HepG2 (cell line): ENCODE results near the gene FBXO10. TPM values are rescaled to one million over a fixed set of nuclear protein-coding genes. Genes with fewer than 3 reads are reported as not detected.
"Not testable (repeated sequence)": the region's sequence is repeated elsewhere in the genome, so short reads cannot be mapped to it uniquely, and the experiment has no call there.

Experiments used
- ATAC-seq: fragments of 200-7000 bp; cut with Tn5 transposase; 3 replicates; pipeline ENCODE4 v1.9.1; 2020; ENCODE audit warnings: mild to moderate bottlenecking, moderate library complexity
- BruUV-seq: library from RNA; stranded (reverse); fragments of 400-500 nt; replicated peaks from 2 replicates; lab custom pipeline; 2021; lab: Mats Ljungman, UMichigan
- CTCF ChIA-PET: fragments of 300-600 bp; formaldehyde crosslinking; extraction: SDS; loops from one replicate; lab custom pipeline; 2021; ENCODE audit warnings: low total read pairs, inconsistent platforms, low intra/inter-chr PET ratio; lab: Yijun Ruan, JAX
- POLR2A ChIA-PET: fragments of 350-600 bp; sonication (Branson Sonifier 250); formaldehyde crosslinking; loops from one replicate; lab custom pipeline; 2020; ENCODE audit warnings: antibody characterized with exemption, inconsistent platforms; lab: Yijun Ruan, JAX
- DNase-seq: peaks from one replicate; pipeline ENCODE4 v3.0.0-alpha.2; 2015; ENCODE audit warnings: low spot score
- FAIRE-seq: peaks from 3 replicates; lab custom pipeline; 2011; peaks lifted over from hg19 to GRCh38; lab: Jason Lieb, UNC
- H2AFZ ChIP-seq: one replicate; pipeline ENCODE4 v1.6.1; 2011; ENCODE audit warnings: low read length, inconsistent platforms
- H3K27ac ChIP-seq: fragments of 300-600 bp; 3 replicates; pipeline ENCODE4 v1.8.0; 2011; ENCODE audit warnings: mixed run types, mild to moderate bottlenecking, mixed read lengths, low read length, inconsistent platforms; ENCODE audit not compliant: insufficient read depth; ENCODE audit errors: extremely low read length
- H3K27me3 ChIP-seq, 2 experiments: fragments of 200-600 bp in 1 of 2; 2 replicates in 1 of 2; 3 replicates in 1 of 2; pipeline versions ENCODE4 v1.6.0 to v1.8.0; 2011; ENCODE audit warnings: low read length in 2 of 2, mild to moderate bottlenecking in 2 of 2, moderate library complexity in 2 of 2, inconsistent platforms in 1 of 2; ENCODE audit not compliant: insufficient read depth in 2 of 2, control insufficient read depth in 1 of 2
- H3K36me3 ChIP-seq, 2 experiments: fragments of 200-600 bp in 1 of 2; replicated peaks in 1 of 2; 2 replicates in 1 of 2; 3 replicates in 1 of 2; pipeline versions ENCODE4 v1.5.1 to v1.8.0; 2011; ENCODE audit warnings: low read length in 2 of 2, inconsistent platforms in 1 of 2; ENCODE audit not compliant: insufficient read depth in 2 of 2, control insufficient read depth in 1 of 2
- H3K4me1 ChIP-seq: 2 replicates; pipeline ENCODE4 v1.5.1; 2012; ENCODE audit warnings: low read length, inconsistent platforms; ENCODE audit not compliant: insufficient read depth
- H3K4me2 ChIP-seq: 2 replicates; pipeline ENCODE4 v1.6.0; 2011; ENCODE audit warnings: low read depth, low read length, inconsistent platforms
- H3K4me3 ChIP-seq, 3 experiments: fragments of 200-600 bp in 1 of 3; sonication (generic), shearing (Covaris generic) in 1 of 3; replicated peaks in 1 of 3; 2 replicates each; pipeline ENCODE4 v1.5.1; 2011 to 2016; ENCODE audit warnings: low read length in 3 of 3, inconsistent platforms in 2 of 3, low read depth in 2 of 3, mild to moderate bottlenecking in 2 of 3, control low read depth in 1 of 3, mixed read lengths in 1 of 3; ENCODE audit not compliant: insufficient read depth in 1 of 3
- H3K79me2 ChIP-seq: one replicate; pipeline ENCODE4 v1.6.1; 2011; ENCODE audit warnings: low read length, inconsistent platforms; ENCODE audit not compliant: insufficient read depth
- H3K9ac ChIP-seq: 2 replicates; pipeline ENCODE4 v1.6.0; 2011; ENCODE audit warnings: mild to moderate bottlenecking, low read depth, low read length, inconsistent platforms; ENCODE audit not compliant: insufficient read depth
- H3K9me3 ChIP-seq: 2 replicates; pipeline ENCODE4 v1.5.1; 2012; ENCODE audit warnings: mild to moderate bottlenecking, low read length
- H4K20me1 ChIP-seq: 2 replicates; pipeline ENCODE4 v1.6.0; 2011; ENCODE audit warnings: inconsistent platforms, mild to moderate bottlenecking, low read length, moderate library complexity; ENCODE audit not compliant: insufficient read depth
- HBP1 ChIP-seq: IDR thresholded peaks from 2 replicates; pipeline ENCODE4 v1.6.1; 2016; ENCODE audit warnings: low read depth, control low read depth
- HNF4A ChIP-seq: sonication (generic); formaldehyde crosslinking; IDR thresholded peaks from 2 replicates; pipeline ENCODE4 v1.4.0; 2020; ENCODE audit warnings: missing genetic modification reagents
- IKZF4 ChIP-seq: sonication (generic); formaldehyde crosslinking; IDR thresholded peaks from 2 replicates; pipeline ENCODE4 v1.5.1; 2020; ENCODE audit warnings: borderline replicate concordance, mild to moderate bottlenecking, low read depth, missing genetic modification reagents; ENCODE audit errors: not compliant biosample characterization
- KAT2B ChIP-seq: fragments of 150-350 bp; IDR thresholded peaks from 2 replicates; pipeline ENCODE4 v1.6.1; 2014; ENCODE audit warnings: low read depth, low read length, borderline replicate concordance
- LRRFIP1 ChIP-seq: sonication (generic); formaldehyde crosslinking; conservative IDR thresholded peaks from 2 replicates; pipeline ENCODE4 v1.4.0; 2020; ENCODE audit warnings: missing genetic modification reagents
- RELA ChIP-seq: sonication (generic); formaldehyde crosslinking; IDR thresholded peaks from 2 replicates; pipeline ENCODE4 v1.4.0; 2020; ENCODE audit warnings: missing genetic modification reagents
- SP4 ChIP-seq: sonication (generic); formaldehyde crosslinking; IDR thresholded peaks from 2 replicates; pipeline ENCODE4 v1.8.1; 2023; ENCODE audit warnings: mild to moderate bottlenecking, missing genetic modification reagents
- TRIM22 ChIP-seq: fragments of 450-650 bp; IDR thresholded peaks from 2 replicates; pipeline ENCODE4 v1.6.1; 2017
- ZNF124 ChIP-seq: sonication (generic); formaldehyde crosslinking; IDR thresholded peaks from 2 replicates; pipeline ENCODE4 v1.4.0; 2020; ENCODE audit warnings: missing genetic modification reagents
- ZNF367 ChIP-seq: sonication (generic); formaldehyde crosslinking; IDR thresholded peaks from 2 replicates; pipeline ENCODE4 v1.4.0; 2020; ENCODE audit warnings: missing genetic modification reagents, borderline replicate concordance
- ZNF850 ChIP-seq: sonication (generic); formaldehyde crosslinking; conservative IDR thresholded peaks from 2 replicates; pipeline ENCODE4 v1.9.0; 2021; ENCODE audit warnings: mild to moderate bottlenecking, missing genetic modification reagents
- WGBS: methylation state at CpG from one replicate; pipeline ENCODE4 v1.1.6; 2017; ENCODE audit warnings: low lambda C conversion rate; 5-methylcytosine and 5-hydroxymethylcytosine counted together
- in situ Hi-C: cut with HindIII; loops from 2 replicates; pipeline ENCODE4 v1.10.0; 2017; ENCODE audit warnings: low pct_unique_long_range_greater_than_20kb; ENCODE audit not compliant: extremely low pct_ligation_motif_present
- intact Hi-C: fragments of 100-400 bp; cut with micrococcal nuclease; formaldehyde crosslinking; loops from one replicate; pipeline ENCODE4 v1.10.0; 2022; ENCODE audit not compliant: unreplicated experiment
- polyA plus RNA-seq, 8 experiments: library from polyadenylated mRNA; depleted of rRNA in 3 of 8; stranded (reverse) in 7 of 8; unstranded in 1 of 8; fragments of >200 nt; fragmentation: Illumina TruSeq in 4 of 8; extraction: Trizol in 4 of 8; gene quantifications; 2 replicates each; pipeline versions ENCODE4 v1.2.1 to v1.2.3, GENCODE V29; 2011 to 2016; ENCODE audit warnings: low read depth in 4 of 8, missing spikeins in 1 of 8, mixed read lengths in 1 of 8; ENCODE audit not compliant: insufficient read depth in 1 of 8
- total RNA-seq, 5 experiments: library from RNA; depleted of rRNA; stranded (reverse); fragments of >200 nt; fragmentation: Illumina TruSeq; extraction: Trizol; gene quantifications; 2 replicates each; pipeline ENCODE4 v1.2.3, GENCODE V29; 2016; ENCODE audit warnings: low read depth in 1 of 5

The FBXO10 gene
- total and polyA plus RNA-seq, 2 of the 13 experiments (the other 11 are each of a cell fraction or from before 2014, with no cell fraction given), result 3.1 to 5.1 TPM

- H3K4me1 ChIP-seq, result peaks cover 29% of the 10 kb centered on the region
- H3K9me3 ChIP-seq, BruUV-seq, H2AFZ ChIP-seq, H3K27ac ChIP-seq, DNase-seq, H3K79me2 ChIP-seq, H3K9ac ChIP-seq, POLR2A ChIA-PET, ATAC-seq, intact Hi-C loops, H3K4me3 ChIP-seq, H3K4me2 ChIP-seq, FAIRE-seq, H3K36me3 ChIP-seq, H4K20me1 ChIP-seq, H3K27me3 ChIP-seq, CTCF ChIA-PET: not testable (repeated sequence)
- WGBS, result 3% methylated on average over 4 of the region's 4 CpGs
- TF ChIP-seq HNF4A (CRISPR knock-in tag) (peak; percentile 23; the same call in 1 of the 2 replicates), KAT2B (peak; percentile 67; the same call in 1 of the 2 replicates)
- in situ Hi-C loops, result loop anchor here (25.0 kb wide), 3 partner anchors 260 to 885 kb away; partner anchors contain the start of gene SLC25A51
Measured at GRCh38 chr9:37477443-37477842, 98.7 kb downstream of the FBXO10 start.

GRCh38 chr9:37476930-37477329 is 99.2 kb downstream of the FBXO10 start:
- Histone ChIP-seq H3K9ac (no peak overlapping the region), H3K4me2 (no peak overlapping the region), H3K9me3 (no peaks in the 10 kb centered on the region), H4K20me1 (no peaks in the 10 kb centered on the region), H3K4me1 (peaks cover 31% of the 10 kb centered on the region), H2AFZ (no peak overlapping the region), H3K4me3 (no peak overlapping the region), H3K27me3 (no peaks in the 10 kb centered on the region; a peak in 1 of 5 replicates), H3K36me3 (no peaks in the 10 kb centered on the region), H3K79me2 (no peaks in the 10 kb centered on the region), H3K27ac (no peak overlapping the region)
- no peak for DNase-seq
- 26% methylated on average over 11 of the region's 11 CpGs for WGBS
- no peak for FAIRE-seq
- ChIA-PET POLR2A (no interaction called here), CTCF (no interaction called here)
- in situ Hi-C loops, result loop anchor here (25.0 kb wide), 3 partner anchors 260 to 885 kb away; partner anchors contain the start of gene SLC25A51
- no peak for ATAC-seq
- BruUV-seq, result no TSS peak
- intact Hi-C loops, result no loop called here
- no peak for TF ChIP-seq RELA (CRISPR knock-in tag)
- TF ChIP-seq IKZF4 (CRISPR knock-in tag), result no peak
- no peak for TF ChIP-seq ZNF367 (CRISPR knock-in tag)
- no peak for TF ChIP-seq HBP1 (CRISPR knock-in tag)
- TF ChIP-seq ZNF124, result no peak
- TF ChIP-seq TRIM22, result no peak
- TF ChIP-seq ZNF850 (CRISPR knock-in tag), result no peak
- no peak for TF ChIP-seq SP4 (CRISPR knock-in tag)
- no peak for TF ChIP-seq LRRFIP1 (CRISPR knock-in tag)
